Coronary artery (tissue), 2 donors: ENCODE results near the gene MYO5B.

Experiments used
- DNase-seq: peaks from one replicate; pipeline ENCODE4 v3.0.0-alpha.2; 2017; ENCODE audit warnings: low spot score
- H3K27ac ChIP-seq, 2 donors: fragments of 200-600 bp; sonication (generic); one replicate each; pipeline ENCODE4 v1.5.1; 2016 to 2019
- H3K4me3 ChIP-seq: fragments of 200-600 bp; sonication (generic); 2 replicates; pipeline ENCODE4 v1.5.1; 2016; ENCODE audit warnings: mild to moderate bottlenecking, moderate library complexity
- TF ChIP-seq, protein P1 (sequence below): fragments of 200-600 bp; sonication (generic); IDR thresholded peaks from one replicate; pipeline ENCODE4 v1.5.1; 2019; ENCODE audit warnings: antibody characterized with exemption

The MYO5B gene

DNA sequence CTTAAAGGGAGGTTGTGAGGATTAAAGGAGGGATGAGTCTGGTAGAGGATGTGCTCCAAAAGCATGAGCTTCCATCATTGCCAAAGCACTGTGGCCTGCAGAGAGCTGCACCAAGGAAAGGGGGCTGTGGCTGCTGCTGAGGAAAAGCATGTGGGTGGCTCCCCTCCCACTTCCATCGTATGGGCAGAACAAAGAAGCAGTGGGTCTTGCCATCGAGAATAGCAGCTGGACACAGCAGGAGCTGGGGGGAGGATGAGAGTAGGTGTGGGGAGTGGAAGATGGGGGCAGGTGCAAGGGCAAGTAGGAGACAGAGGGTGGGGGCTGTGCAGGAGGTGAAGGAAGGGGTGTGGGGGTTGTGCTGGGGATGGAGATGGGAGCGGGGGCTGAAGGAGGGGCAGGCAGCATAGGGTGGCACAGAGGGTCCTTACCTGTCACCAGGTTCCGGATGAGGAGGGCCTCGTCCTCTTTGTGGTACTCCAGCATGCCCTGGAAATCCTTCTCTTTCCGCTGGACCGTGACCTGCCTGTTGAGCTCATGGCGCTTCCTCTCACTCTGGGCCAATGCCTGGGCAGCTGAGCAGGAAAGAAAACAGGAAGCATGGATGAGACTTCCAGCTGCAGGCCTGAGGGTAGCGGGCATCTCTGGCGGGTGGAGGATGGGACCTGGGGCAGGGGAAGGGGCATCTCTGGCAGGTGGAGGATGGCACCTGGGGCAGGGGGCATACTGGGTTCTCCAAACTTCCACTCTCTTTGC lies 348.1 kb downstream of the MYO5B start:
- TF ChIP-seq, protein P1, sequence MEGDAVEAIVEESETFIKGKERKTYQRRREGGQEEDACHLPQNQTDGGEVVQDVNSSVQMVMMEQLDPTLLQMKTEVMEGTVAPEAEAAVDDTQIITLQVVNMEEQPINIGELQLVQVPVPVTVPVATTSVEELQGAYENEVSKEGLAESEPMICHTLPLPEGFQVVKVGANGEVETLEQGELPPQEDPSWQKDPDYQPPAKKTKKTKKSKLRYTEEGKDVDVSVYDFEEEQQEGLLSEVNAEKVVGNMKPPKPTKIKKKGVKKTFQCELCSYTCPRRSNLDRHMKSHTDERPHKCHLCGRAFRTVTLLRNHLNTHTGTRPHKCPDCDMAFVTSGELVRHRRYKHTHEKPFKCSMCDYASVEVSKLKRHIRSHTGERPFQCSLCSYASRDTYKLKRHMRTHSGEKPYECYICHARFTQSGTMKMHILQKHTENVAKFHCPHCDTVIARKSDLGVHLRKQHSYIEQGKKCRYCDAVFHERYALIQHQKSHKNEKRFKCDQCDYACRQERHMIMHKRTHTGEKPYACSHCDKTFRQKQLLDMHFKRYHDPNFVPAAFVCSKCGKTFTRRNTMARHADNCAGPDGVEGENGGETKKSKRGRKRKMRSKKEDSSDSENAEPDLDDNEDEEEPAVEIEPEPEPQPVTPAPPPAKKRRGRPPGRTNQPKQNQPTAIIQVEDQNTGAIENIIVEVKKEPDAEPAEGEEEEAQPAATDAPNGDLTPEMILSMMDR, result no peak
- H3K4me3 ChIP-seq, result no peak overlapping the region
- no peak for DNase-seq
- H3K27ac ChIP-seq, result no peak overlapping the region

DNA sequence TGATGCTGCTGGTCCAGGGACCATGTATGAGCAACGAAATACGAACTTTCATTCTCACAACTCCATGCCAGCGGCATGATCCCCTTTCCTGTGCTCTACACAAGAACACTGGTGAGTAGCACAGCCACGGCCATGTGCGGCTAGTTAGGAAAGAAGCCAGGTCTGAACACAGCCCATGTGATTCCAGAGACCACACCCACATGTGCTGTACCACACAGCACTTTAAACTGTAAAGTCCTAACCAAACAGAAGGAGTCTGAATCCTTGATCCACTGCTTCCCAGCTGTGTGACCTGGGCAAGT lies 348.6 kb downstream of the MYO5B start:
- no peak overlapping the region for H3K4me3 ChIP-seq
- DNase-seq, result no peak

DNA sequence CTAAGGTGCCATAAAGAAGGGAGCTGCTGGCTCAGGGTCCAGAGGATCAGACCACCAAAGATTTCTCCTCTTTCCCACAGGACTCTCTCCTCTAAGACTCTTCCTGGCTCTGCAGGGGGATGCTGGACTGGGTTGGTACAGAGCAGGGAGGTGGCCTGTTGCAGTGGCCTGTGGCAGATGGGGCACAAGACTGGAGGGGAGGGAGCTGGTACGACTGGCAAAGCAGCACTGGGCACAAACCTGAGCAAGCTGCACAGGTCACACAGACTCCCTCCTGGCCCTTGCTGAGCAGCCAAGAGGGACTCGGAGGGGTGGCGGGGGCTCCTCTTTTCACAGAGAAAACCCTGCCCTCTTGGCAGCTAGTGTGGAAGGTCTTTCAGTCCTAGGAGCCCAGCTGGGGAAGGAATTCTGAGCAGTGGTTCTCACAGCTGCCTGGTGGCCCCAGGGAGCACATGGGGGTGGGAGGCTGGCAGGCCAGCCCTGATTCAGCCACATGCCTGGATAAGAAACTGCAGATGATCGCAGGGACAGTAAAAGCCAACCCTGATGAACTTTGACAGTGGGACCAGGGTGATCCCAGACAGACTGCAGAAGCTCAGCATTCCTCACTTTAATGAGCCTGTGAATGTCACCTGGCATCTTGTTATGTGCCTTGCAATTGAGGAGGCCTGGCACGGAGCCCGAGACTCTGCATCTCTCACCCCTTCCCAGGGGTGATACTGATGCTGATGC lies 349.2 kb downstream of the MYO5B start:
- no peak overlapping the region for H3K27ac ChIP-seq
- TF ChIP-seq, protein P1, result no peak
- no peak for DNase-seq
- no peak overlapping the region for H3K4me3 ChIP-seq

More for the DNA sequence above, 348.6 kb downstream of the MYO5B start:
- H3K27ac ChIP-seq, result no peak overlapping the region
- TF ChIP-seq, protein P1, result no peak

GRCh38 chr18:49844903-49845302 lies 350.0 kb downstream of the MYO5B start:
- TF ChIP-seq, protein P1, result no peak
- no peak overlapping the region for H3K4me3 ChIP-seq
- H3K27ac ChIP-seq, result no peak overlapping the region
- DNase-seq, result no peak

GRCh38 chr18:49843778-49844625 lies 350.9 kb downstream of the MYO5B start:
- H3K27ac ChIP-seq, result no peak overlapping the region
- no peak overlapping the region for H3K4me3 ChIP-seq
- TF ChIP-seq, protein P1, result no peak
- no peak for DNase-seq

- TF ChIP-seq, protein P1, result no peak
- no peak overlapping the region for H3K27ac ChIP-seq
- no peak for DNase-seq
- H3K4me3 ChIP-seq, result no peak overlapping the region
These were observed 351.8 kb downstream of the MYO5B start for GRCh38 chr18:49843131-49843530.
